MM.1S (cell line): ENCODE results near the gene TYK2.
"Not testable (repeated sequence)": the region's sequence is repeated elsewhere in the genome, so short reads cannot be mapped to it uniquely, and the experiment has no call there.

Source experiments
- EZH2 ChIP-seq: fragments of 300-600 bp; sonication (generic); optimal IDR thresholded peaks from 2 replicates; pipeline ENCODE3; 2017; ENCODE audit warnings: low read depth, mild to moderate bottlenecking, antibody characterized with exemption, low read length, mixed read lengths
- EZH2phosphoT487 ChIP-seq: fragments of 300-600 bp; sonication (generic); IDR thresholded peaks from 2 replicates; pipeline ENCODE4 v1.6.1; 2018; ENCODE audit warnings: antibody characterized with exemption, low read length
- TF ChIP-seq, protein P1 (sequence below): fragments of 300-600 bp; sonication (generic); IDR thresholded peaks from 2 replicates; pipeline ENCODE4 v1.5.1; 2016; ENCODE audit warnings: antibody characterized with exemption, low read length, mixed read lengths

DNA sequence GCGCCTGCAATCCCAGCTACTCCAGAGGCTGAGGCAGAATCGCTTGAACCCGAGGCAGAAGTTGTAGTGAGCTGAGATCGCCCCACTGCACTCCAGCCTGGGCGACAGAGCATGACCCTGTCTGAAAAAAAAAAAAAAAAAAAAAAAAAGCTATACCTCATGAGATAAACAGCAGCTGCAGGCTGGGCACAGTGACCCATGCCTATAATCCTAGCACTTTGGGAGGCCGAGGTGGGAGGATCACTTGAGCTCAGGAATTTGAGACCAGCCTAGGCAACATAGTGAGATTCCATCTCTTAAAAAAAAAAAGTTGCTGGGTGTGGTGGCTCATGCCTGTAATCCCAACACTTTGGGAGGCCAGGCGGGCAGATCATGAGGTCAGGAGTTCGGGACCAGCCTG is 19.0 kb upstream of the TYK2 start:
- TF ChIP-seq, protein P1, sequence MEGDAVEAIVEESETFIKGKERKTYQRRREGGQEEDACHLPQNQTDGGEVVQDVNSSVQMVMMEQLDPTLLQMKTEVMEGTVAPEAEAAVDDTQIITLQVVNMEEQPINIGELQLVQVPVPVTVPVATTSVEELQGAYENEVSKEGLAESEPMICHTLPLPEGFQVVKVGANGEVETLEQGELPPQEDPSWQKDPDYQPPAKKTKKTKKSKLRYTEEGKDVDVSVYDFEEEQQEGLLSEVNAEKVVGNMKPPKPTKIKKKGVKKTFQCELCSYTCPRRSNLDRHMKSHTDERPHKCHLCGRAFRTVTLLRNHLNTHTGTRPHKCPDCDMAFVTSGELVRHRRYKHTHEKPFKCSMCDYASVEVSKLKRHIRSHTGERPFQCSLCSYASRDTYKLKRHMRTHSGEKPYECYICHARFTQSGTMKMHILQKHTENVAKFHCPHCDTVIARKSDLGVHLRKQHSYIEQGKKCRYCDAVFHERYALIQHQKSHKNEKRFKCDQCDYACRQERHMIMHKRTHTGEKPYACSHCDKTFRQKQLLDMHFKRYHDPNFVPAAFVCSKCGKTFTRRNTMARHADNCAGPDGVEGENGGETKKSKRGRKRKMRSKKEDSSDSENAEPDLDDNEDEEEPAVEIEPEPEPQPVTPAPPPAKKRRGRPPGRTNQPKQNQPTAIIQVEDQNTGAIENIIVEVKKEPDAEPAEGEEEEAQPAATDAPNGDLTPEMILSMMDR, result not testable (repeated sequence)
- not testable (repeated sequence) for TF ChIP-seq EZH2, EZH2phosphoT487
